Measurements from ENCODE around the gene ARHGAP30.

Gene ARHGAP30

DNA sequence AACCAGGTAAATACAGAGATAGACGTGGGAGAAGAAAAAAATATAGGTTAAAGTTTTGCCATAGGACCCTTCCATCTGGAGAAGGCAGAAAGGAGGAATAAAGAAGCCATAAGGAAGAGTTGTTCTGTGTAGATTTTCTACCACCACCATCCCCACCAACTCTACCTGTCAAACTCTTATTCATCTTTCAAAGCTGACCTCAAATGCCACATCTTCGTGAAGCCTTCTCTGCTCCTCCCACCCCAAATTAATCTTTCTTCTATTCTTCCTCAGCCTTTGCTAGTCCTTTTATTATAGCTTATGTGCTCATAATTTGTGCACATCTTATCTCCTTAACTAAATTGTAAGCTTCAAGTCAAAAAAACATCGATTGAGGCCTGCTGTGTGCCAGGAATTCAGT is 20.9 kb upstream of the ARHGAP30 start:
- no peak for DNase-seq

DNA sequence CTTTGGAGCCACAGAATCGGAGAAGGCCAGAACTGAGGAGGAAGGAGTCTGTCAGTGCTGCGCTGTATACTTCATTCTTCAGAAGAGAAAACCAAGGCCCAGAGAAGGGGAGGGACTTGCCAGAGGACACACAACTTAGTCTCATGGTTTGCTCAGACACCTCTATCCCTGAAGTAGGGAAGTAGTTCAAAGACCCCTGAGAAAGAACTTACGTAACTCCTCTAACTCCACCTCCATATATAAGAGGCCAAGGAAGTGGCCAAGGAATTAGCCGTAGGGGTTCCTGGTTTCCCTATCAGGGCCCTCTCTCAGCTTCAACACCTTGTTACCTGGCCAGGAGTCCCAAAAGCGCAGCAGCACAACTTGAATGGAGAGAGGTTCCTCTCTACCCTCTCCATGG is 20.2 kb upstream of the ARHGAP30 start:
- no peak for DNase-seq

DNA sequence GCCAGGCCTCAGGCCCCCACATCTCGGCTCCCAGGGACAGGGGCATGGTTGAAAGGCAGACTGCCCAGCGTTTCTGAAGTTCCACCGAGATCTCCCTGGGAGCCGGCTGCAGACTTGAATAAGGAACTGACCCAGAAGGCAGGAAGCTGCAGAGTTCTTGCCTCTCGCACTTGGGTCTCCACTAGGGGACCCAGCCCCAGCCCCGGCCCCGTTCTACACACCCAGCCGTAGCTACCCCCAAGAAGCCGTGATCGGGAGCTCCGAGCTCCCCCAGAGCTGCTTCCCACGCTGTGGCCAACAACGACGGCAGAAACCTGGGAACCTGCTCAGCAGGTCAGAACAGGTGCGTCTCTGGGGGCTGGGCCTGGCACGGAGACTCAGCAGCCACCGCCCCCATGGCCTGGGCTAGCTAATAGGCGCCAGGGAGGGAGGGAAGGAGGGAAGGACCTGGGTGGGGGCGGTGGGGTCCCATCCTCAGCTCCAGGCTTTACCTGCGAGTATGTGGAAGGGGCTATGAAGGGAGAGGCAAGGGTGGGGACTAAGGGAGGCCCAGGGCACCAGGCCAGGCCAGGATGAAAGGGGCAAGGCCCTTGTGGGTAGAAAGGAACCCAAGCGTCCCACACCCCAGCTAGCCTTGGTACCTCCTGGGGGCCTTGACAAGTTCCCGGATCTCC is 19.7 kb upstream of the ARHGAP30 start, which contains the start of gene NECTIN4:
NECTIN4 (minus strand) TSS at position 308 of the 674 bp plus-strand sequence; CDS start at position 46, 262 bp downstream.
- no peak for DNase-seq

DNA sequence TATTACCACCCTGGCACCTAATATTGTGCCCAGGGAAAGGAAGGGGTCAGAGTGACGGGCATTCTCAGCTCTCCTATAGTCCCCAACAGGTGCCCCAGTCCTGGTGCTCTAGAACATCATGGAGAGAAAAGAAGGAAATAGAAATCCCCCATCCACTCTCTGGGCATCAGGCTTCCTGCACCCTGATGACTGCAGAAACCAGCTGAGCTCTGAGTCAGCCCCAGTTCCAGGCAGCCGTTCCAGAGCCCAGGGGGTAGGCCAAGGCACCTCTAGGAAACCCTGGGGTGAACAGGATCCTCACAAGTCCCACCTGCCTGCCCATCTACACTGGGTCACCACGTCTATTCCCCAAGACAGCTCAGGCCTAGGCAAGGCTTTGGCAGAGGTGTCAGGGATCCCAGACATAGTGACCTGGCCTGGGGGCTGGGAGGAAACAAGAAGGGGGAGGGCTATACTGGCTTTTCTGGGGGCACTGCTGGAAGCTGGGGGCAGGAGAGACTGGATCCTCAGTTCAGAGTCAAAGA is 19.0 kb upstream of the ARHGAP30 start:
- DNase-seq: no peak

DNA sequence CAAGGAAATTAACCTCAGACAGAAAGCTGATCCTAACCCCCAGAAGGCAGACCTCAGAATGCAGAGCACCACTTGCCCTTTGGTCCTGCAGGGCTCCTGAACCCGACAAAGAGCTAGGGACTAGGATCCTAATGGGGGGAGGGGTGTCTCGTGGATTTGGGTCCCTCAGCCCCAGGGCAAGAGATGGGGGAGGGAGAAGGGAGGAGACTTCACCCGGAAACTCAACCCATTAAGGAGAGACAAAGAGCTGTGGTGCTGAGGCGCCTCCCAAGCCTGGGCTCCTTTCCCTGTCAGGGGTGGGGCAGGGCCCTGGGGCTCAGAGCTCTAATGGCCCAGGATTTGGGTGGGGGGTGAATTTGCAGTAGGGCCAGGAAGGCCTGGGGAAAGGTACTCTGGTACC is 16.8 kb upstream of the ARHGAP30 start:
- DNase-seq: no peak

DNA sequence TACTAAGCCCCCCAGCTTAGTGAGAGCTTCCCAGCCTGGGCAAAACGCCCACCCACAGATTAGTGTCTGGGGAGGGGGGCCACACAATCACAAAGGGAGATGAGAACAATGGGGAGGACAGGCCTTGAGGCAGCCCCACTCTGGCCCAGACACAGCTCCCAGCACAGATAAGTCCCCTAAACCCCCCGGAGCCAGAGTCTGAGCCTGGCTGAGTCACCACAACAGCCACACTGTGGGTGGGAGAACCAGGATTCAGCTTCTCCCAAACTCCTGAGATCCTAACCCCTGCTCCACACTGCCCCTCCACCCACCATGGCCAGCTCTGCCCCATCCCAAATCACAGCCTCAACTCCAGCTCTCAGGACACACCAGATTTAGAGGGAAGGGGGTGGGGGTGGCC is 15.5 kb upstream of the ARHGAP30 start:
- DNase-seq: no peak

DNA sequence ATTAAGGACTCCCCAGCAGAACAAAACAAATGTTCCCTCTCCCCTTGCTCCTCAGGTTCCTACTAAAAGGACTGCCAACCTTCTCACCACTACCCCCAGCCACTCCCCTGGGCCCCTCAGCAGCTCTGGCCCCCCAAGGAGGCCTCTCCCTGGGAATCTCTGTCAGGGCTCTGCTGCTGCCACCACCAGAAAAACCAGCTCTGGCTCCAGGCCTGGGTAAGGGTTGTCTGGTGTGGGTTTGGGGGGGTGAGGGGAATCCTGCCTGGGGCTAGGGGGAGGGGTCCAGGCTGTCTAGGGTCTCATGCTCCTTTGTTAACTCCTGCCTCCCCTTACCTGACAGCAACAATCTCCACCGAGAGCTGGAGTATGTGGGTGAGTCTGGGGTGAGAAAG is 14.9 kb upstream of the ARHGAP30 start:
- DNase-seq: no peak

DNA sequence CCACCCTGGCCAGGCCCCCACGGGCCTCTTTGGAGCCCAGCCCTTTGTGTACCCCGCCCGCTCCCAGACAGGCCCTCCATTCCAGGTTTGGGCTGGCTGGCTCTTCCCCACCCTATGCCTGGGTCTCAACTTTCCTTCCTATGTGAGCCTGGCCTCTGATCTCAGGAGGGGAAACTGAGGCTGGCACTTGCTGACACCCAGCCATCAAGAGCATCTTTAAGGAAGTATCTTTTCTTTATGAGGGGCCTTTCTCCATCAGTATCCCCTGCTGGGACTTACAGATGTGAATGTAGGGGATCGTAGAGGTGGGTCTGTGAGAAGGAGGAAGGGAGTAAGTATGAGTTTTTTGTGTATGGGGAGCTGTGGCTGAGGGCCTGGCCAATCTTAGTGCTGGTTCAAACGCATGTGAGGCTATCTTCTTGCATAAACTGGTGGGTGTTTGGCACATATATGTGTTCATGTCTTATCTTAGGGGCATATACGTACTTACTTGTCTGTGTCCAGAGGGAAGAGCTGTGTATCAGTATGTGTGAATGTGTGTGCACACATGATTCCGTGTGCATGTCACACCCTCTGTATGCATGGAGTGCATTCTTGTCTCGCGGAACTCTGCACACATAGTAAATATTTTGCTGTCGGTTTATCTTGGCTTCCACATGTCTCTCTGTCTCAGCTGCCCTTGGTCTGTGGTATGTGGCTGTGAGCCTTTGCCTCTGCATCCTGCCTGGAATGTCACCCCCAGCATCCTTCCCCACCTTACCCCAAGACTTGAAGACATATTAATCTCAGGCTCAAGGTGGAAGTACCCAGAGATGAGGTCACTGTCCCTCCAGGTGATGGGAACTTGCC is 14.3 kb upstream of the ARHGAP30 start:
- no peak for DNase-seq

DNA sequence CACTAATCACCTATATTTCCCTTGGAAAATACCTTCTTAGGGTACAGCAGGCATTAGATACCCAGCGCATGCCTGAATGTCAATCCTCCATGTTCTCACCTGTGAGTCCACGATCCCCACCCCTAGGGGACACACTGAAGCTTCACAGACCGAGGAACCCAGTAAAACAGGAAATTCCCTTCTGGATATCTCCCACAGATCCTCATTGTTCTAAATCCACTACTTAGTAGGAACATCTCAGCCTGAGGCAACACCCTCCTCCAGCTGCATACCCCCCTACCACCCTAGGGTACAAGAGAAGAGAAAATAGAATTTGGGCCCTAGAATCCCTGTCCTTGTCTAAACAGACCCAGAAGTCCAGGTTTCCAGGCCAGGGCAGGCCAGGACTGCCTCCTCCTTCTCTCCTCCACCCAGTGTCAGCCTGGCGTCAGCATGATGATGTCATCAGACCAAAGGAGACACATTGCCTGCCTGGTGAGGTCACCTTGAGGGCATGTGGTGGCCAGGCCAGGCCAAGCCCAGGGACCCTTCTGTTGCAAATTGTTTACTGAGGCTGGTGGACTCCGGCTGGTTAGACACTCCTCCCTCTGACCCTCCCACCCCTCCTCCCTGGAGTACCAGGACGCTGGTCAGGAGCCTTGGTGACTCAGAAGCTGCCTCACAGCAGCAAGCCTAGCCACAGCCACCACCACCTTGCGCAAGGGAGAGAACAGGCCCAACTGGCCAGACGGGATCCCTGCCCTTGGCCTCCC is 13.5 kb upstream of the ARHGAP30 start:
- DNase-seq: no peak

DNA sequence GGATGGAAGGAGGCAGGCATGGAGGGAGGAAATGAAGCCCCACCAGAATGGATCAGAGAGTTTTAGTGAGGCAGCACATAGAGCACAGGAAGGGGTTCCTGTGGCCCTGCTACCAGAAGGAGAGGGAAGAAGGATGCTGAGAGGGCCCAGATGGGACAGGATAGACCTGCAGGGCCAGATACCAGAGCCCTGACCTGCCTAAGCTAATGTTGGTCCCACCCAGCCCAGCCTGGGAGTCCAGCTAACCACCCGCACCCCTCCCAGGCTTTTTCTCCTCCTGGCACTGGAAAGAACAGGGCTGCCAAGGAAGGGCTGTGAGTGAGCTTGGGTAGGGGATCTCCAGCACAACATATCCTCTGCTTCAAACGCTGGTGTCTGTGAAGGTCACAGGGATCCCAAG is 12.8 kb upstream of the ARHGAP30 start:
- no peak for DNase-seq

DNA sequence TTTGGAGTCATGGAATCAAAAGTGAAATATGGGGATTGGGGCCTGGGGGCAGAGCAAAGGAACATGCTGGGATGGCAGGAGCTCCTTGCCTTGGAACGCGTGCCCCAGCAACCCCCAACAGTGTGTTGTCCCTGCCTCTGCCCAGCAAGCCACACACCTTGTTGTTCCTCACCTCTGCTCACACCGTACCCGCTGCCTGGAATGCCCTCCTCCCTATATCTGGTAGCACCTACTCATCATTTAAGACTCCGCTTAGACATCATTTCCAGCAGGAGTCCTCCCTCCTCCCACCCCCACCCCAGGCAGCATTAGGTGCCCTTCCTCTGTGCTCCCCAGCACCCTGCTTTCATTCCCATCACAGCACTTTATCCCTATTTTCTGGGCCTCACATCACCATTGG is 11.8 kb upstream of the ARHGAP30 start:
- DNase-seq: no peak

DNA sequence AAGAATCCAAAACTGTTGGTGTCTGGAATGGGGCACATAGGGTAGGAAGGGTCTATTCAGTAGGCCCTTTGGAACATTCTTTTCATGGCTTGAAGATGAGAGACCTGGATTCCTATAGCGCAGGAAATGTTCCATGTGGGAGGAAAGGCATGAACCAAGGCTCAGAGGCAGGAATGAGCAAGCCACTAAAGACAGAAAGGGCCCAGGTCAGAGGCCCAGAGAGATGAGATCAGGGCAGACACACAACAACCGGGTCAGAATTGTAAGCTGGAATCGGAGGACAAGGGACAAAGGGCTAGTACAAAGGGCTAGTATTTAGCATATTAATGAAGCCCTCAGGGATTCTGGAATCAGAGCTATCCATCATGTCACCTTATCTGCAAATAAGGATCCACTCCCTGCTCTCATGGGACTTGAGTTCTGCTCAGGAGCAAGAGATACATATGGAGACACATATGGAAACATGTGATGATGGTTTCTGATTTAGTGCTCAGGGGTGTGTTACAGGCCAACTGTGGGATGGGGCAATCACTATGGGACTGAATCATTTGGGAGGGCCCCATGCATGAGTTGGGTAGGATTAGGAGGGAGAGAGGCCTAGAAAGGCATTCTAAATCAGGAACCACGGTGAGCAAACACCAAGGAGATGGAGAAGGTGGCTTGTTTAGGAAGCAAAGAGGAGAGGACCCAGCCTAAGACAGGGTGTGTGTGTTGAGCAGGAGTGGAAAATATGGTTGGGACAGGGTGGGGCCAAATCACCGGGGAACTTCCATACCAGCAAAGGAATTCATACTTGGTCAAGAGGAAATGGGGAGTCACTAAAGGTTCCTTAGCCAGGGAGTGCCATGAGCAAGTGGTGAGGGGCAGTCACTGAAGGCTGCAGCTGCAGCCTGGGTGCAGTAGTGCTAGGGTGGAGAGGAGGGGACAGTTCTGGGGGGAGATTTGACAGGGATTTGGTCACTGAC is 11.0 kb upstream of the ARHGAP30 start:
- no peak for DNase-seq

DNA sequence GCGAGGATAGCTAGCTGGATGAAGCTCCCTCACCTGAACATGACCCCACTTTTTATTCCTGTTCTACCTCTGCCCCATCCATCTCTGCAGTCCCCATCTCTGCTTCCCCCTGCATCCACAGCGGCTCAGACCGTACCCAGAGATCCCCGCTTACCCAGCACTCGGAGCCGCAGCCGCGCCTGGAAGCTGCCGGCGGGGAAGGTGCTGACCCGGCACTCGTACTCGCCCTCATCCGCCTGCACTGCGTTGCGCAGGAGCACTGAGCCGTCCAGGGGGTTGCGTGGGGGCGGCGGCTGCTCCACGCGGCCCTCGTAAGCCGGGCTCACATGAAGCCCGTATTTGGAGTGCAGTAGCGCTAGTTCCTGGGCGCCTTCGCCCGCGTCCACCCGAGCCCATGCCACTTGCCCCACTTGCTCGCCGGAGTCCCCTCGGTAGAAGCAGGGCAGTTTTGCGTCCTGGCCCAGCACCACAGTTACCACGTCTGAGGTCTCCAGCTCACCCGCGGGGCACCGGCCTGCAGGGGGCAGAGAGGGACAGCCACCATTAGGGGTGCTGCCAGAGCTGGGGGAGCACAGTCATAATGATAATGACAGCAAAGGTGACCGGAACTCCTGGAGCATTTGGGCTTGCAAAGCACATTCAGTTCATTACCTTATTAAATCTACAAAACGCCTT is 9.9 kb upstream of the ARHGAP30 start:
- no peak for DNase-seq

DNA sequence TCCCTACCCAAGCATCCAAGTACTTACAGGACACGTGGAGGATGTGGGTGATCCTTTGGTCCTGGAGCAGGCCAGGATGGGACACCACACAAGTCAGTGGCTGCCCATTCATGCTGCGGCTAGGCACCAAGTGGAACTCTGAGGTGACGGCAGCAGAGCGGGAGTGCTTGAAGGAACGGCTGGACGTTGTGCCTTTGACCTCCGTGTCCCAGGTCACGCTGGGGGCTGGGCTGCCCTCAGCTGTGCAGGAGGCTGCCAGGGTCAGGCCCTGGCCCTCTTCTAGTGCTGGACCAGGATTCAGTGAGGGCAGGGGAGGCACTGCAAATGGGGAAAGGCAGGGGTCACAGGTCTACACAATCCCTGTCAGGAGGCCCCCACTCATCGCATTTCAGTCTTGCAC is 7.7 kb upstream of the ARHGAP30 start:
- DNase-seq: no peak

DNA sequence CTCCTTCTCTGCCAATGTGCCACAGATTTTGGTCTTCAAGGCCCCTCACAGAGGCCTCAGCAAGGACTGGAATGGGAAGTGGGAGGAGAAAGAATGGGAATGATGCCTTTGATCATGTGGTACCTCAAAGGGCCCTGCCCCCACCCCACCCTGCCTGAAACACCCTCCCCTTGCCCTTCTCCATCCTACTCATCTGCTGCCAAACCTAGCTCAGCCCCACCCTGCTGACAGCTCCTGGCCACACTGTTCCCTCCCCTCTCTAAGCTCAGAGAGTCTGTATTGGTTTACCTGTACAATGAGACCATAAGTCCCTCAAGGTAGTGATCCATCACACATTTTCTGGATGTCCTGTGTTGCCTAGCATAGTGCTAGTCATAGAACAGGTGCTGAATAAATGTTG is 6.7 kb upstream of the ARHGAP30 start:
- no peak for DNase-seq

DNA sequence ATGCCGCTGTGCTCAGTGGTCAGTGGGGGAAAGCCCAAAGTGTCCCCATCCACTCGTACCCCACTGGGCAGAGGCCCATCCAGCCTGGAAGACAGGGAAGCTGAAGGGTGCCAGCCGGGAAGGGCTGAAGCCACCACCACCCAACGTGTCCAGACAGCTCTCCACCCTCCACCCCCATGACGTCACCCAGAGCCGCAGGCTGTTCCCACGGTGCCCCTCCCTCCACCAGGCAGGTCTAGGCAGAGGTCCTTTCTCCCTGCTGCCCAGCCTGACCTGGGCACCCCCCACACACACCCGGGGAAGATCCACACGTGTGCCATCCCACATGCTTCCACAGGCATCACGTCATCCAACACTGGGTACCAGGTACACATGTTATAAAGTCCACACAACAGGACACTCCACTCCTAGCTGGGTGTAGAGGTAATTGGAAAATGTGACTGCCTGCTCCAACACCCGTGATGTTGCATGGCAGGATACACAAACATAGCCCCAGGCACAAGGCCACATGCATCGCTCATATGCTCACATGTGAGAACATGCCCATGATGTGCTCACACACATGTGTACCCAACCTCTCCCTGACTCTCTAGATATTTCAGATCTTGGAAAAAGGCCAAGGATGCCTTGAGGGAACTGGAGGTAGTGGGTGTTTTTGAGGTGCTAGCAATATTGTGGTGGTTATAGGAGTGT is 5.1 kb upstream of the ARHGAP30 start:
- DNase-seq: no peak

DNA sequence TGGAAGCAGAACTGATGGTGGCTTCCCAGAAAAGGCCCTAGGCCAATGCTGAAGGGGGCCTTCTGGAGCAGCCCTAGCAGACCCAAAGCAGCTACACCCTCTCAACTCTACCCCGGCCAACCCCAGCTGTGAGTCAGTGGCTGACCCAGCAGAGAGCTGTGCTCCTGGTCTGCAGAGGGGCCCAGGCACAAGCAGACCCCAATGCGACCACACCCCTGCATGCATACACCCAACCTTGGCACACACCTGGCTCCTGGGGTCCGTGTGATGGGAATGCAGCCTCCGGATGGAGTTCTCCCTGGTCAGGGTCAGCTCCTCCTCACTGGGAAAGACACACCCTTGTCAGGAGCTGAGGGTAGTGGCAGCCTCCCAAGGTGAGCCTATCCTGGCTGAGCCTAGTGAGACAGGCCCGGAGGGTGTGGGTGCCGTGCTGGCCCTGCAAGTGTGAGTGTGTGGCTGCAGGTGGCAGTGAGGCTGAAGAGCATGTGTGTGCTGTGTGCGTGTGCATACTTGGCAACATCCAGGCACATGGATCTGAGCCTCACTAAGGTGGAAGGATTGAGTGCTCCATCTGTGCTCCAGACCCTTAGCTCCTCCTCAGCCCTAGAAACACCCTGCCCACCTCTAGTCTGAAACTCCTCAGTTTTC is 3.9 kb upstream of the ARHGAP30 start:
- no peak for DNase-seq

DNA sequence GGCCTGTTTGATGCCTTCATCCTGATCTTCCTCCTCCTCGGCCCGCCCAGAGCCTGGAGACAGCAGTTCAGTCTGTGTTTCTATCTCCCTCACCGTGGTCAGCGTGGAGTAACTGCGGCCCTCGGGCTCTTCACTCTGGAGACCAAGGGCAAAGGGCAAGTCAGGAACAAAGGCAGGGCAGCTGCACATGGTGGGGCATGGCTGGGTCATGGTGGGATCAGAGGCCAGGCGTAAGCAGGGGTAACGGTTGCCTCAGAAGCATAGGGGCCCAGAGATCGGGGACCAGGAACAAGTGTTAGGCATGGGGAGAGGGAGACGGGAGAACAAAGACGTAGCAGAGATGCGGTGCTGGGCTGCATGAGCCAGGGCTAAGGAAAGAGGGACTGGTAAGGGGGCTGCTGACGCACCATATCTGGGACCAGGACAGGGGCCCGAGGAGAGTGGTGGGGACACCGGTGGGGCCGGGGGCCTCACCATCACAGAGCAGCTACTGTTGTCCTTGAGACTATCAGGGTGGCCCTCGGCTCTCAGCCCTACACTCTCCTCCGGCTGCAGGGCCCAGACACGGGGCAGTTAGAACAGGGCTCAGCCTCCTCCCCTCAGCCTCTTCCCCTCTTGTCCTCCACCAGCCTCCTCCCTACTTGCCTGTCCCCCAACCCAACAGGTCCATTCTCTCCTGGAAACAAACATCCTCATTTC is 3.2 kb upstream of the ARHGAP30 start:
- no peak for DNase-seq

DNA sequence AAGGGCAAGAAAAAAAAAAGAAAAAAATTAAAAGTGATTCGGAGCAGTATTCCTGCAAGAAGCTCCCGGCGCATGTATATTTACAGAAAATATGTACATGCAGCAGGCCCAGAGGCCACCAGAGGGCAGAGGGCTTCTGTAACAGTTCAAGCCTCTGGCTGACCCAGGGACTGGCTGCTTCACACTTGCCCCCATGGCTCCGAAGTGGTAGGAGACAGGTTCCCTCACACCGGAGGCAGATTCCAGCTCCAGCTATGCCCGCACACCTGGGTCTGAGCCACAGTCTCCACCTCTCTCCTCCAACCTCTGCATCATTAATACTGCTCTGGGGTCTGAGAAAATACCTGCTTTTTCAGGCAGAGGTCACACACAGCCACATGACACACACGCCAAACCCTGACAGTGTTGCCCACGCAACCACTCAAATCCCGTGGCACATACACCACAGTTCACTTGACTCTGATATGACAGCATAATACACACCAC is 2.2 kb upstream of the ARHGAP30 start:
- no peak for DNase-seq

DNA sequence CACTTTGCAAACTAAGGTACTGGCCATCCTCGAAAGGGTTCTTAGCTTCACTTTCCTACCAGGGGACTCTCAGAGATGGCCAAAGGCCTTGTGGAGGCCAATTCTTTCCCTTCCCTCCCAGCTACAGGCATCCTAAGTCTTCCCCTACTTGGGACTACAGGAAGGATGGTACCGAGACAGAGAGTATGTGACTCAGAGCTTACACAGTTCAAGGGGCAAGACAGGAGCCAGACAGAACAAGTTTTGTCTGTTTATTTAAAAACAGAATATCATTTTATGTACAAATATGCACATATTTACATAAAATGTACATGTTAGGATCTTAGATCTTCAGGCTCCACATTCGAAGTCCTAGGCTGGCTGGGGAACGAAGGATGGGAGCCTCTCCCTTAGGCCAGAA is 1.1 kb upstream of the ARHGAP30 start:
- no peak for DNase-seq
